ENCODE data around the gene ATP5MC2. TPM values are rescaled to one million over a fixed set of nuclear protein-coding genes. Genes with fewer than 3 reads are reported as not detected.
"Not testable (repeated sequence)": the region's sequence is repeated elsewhere in the genome, so short reads cannot be mapped to it uniquely, and the experiment has no call there.

ATP5MC2 gene
- total and polyA plus RNA-seq, 12 donors = 499 to 632 (median 546) TPM

DNA sequence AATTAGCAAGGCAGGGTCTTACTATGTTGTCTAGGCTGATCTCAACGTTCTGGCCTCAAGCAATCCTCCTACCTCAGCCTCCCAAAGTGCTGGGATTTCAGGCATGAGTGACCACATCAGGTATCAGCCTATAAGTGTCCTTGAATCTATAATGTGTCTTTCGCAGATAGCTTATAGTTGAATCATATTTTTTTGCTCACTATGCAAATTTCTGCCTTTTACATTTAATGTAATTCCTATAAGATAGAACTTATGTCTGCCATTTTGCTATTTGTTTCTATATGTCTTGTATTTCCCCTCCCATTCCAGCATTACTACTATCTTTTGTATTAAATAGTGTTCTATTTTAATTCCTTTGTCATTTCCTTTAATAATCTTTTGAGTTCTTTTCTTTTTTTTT lies 39.2 kb downstream of the ATP5MC2 start:
- intact Hi-C loops (cut with DNase I) = no loop called here
- no peak overlapping the region for H3K27ac ChIP-seq
- DNase-seq (no peak), ATAC-seq (no peak)
- TF ChIP-seq, protein P1, sequence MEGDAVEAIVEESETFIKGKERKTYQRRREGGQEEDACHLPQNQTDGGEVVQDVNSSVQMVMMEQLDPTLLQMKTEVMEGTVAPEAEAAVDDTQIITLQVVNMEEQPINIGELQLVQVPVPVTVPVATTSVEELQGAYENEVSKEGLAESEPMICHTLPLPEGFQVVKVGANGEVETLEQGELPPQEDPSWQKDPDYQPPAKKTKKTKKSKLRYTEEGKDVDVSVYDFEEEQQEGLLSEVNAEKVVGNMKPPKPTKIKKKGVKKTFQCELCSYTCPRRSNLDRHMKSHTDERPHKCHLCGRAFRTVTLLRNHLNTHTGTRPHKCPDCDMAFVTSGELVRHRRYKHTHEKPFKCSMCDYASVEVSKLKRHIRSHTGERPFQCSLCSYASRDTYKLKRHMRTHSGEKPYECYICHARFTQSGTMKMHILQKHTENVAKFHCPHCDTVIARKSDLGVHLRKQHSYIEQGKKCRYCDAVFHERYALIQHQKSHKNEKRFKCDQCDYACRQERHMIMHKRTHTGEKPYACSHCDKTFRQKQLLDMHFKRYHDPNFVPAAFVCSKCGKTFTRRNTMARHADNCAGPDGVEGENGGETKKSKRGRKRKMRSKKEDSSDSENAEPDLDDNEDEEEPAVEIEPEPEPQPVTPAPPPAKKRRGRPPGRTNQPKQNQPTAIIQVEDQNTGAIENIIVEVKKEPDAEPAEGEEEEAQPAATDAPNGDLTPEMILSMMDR (IDR thresholded peaks at IDR 0.05) = no peak
- no peaks in the 10 kb centered on the region for H3K36me3 ChIP-seq
- H3K27me3 ChIP-seq = no peaks in the 10 kb centered on the region
- WGBS, 2 donors = 36 to 40% methylated on average over 2 of the region's 2 CpGs
- H3K4me3 ChIP-seq = no peak overlapping the region
- H3K4me1 ChIP-seq = no peaks in the 10 kb centered on the region
- H3K9me3 ChIP-seq = no peaks in the 10 kb centered on the region

DNA sequence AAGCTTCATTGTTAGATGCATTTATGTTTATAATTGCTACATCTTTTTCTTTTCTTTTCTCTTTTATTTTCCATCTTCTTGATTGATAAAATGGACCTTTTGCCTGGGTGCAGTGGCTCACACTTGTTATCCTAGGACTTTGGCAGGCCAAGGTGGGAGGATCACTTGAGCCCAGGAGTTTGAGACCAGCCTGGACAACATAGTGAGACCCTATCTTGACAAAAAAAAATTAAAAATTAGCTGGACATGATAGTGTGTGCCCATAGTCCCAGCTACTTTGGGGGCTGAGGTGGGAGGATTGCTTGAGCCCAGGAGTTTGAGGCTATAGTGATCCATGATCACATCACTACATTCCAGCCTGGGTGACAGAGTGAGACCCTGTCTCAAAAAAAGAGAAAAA lies 40.2 kb downstream of the ATP5MC2 start:
- H3K4me1 ChIP-seq; H3K27ac ChIP-seq; H3K27me3 ChIP-seq; intact Hi-C loops (cut with DNase I); H3K36me3 ChIP-seq; H3K9me3 ChIP-seq; ATAC-seq; DNase-seq; H3K4me3 ChIP-seq: not testable (repeated sequence)

DNA sequence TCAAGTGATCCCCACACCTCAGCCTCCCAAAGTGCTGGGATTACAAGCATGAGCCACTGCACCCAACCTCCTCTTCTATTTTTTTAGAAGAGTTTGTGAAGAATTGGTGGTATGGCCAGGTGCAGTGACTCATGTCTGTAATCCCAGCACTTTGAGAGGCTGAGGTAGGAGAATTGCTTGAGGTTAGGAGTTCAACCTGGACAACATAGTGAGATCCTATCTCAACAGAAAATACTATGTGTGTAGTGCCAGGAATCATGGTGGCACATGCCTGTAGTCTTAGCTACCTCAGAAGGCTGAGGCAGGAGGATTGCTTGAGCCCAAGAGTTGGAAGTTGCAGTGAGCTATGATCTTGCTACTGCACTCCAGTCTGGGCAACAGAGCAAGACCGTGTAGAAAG lies 44.2 kb downstream of the ATP5MC2 start:
- intact Hi-C loops (cut with DNase I) = no loop called here
- no peaks in the 10 kb centered on the region for H3K36me3 ChIP-seq
- no peak overlapping the region for H3K27ac ChIP-seq
- 57 to 86% methylated on average over 1 of the region's 1 CpG for WGBS, 2 donors
- no peak for DNase-seq
- ATAC-seq = no peak
- TF ChIP-seq, protein P1 (IDR thresholded peaks at IDR 0.05) = no peak
- peaks cover 0 to 6% (median 2%) of the 10 kb centered on the region in 9 donors for H3K4me1 ChIP-seq
- H3K27me3 ChIP-seq = no peaks in the 10 kb centered on the region
- H3K9me3 ChIP-seq = no peaks in the 10 kb centered on the region
- H3K4me3 ChIP-seq = no peak overlapping the region

DNA sequence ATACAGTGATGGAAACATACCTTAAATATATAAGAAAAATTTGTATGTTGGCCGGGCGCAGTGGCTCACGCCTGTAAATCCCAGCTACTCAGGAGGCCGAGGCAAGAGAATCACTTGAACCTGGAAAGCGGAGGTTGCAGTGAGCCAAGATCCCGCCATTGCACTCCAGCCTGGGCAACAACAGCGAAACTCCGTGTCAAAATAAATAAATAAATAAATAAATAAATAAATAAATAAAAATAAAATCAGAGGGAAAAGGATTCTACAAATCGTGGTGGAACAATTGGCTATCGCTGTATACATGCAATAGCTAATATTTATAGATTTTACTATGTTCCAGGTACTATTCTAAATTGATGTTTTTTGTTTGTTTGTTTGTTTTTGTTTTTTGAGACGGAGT lies 48.0 kb downstream of the ATP5MC2 start:
- Histone ChIP-seq H3K9me3 (no peaks in the 10 kb centered on the region), H3K4me1 (peaks cover 3 to 34% (median 28%) of the 10 kb centered on the region in 9 donors), H3K27me3 (no peaks in the 10 kb centered on the region), H3K4me3 (no peak overlapping the region), H3K36me3 (no peaks in the 10 kb centered on the region), H3K27ac (no peak overlapping the region)
- TF ChIP-seq, protein P1 (IDR thresholded peaks at IDR 0.05) = no peak
- ATAC-seq (no peak), DNase-seq (no peak)
- WGBS, 2 donors = 84 to 88% methylated on average over 11 of the region's 11 CpGs
- intact Hi-C loops (cut with DNase I) = loop anchor here in 7 of 10 donors (2.0 to 10.0 kb wide), 5 partner anchors 34 to 83 kb away; partner anchors contain the start of gene ATP5MC2 (in 6 of the 7)

DNA sequence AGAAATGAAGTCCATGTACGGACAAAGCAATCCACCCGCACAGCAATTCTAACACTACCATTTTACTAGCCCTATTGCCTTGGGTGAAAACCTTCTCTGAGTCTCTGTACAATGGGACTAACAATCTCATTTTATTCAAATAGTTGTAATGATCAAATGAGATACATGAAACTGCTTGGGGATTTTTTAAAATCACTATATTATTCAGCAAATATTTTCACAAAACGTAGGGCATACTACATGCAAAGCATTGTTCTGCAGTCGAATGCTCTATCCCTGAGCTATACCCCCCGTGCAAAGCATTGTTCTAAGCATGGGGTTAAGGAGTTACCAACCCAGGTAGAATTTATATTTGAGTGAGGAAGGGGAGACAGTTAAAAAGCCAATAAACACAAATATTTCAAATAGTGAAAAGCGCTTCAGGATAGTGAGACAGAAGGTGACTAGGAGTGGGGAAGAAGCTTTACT lies 49.1 kb downstream of the ATP5MC2 start:
- 25 to 26% methylated on average over 6 of the region's 6 CpGs for WGBS, 2 donors
- Histone ChIP-seq H3K4me1 (peaks cover 5 to 40% (median 32%) of the 10 kb centered on the region in 9 donors), H3K9me3 (no peaks in the 10 kb centered on the region), H3K4me3 (peak overlapping the region; percentile 10 to 74 (median 69)), H3K27ac (peak overlapping the region in 9 of 10 donors; percentile 79 to 98 (median 96)), H3K36me3 (no peaks in the 10 kb centered on the region), H3K27me3 (no peaks in the 10 kb centered on the region)
- intact Hi-C loops (cut with DNase I) = loop anchor here in 8 of 10 donors (1.0 to 10.0 kb wide), 6 partner anchors 36 to 82 kb away; partner anchors contain the start of gene ATP5MC2 (in 8 of the 8)
- no peak for DNase-seq
- TF ChIP-seq, protein P1 (IDR thresholded peaks at IDR 0.05) = no peak
- ATAC-seq = no peak

All from heart right ventricle (tissue), 16 donors.